Upper lobe of left lung (tissue), 6 donors: ENCODE data around the gene PAQR7. TPM values are rescaled to one million over a fixed set of nuclear protein-coding genes. Genes with fewer than 3 reads are reported as not detected.

Experiments used
- ATAC-seq, 2 donors: fragments of 200-7000 bp; cut with Tn5 transposase; one replicate each; pipeline ENCODE4 v1.9.1; 2022; ENCODE audit warnings: mild to moderate bottlenecking in 2 of 2, moderate library complexity in 2 of 2; ENCODE audit not compliant: low FRiP score in 2 of 2
- DNase-seq, 2 donors: peaks; one replicate each; pipeline ENCODE4 v3.0.0-alpha.2; 2019 to 2020
- H3K27ac ChIP-seq, 4 donors: fragments of 200-600 bp; sonication (generic); one replicate each; pipeline ENCODE4 v1.5.1; 2016 to 2019
- H3K27me3 ChIP-seq, 4 donors: fragments of 200-600 bp; sonication (generic); one replicate each; pipeline ENCODE4 v1.5.1; 2017 to 2019
- H3K36me3 ChIP-seq, 4 donors: fragments of 200-600 bp; sonication (generic); one replicate each; pipeline ENCODE4 v1.5.1; 2016 to 2019
- H3K4me1 ChIP-seq, 4 donors: fragments of 200-600 bp; sonication (generic); one replicate each; pipeline ENCODE4 v1.5.1; 2018 to 2019
- H3K4me3 ChIP-seq, 4 donors: fragments of 200-600 bp; sonication (generic); one replicate each; pipeline ENCODE4 v1.5.1; 2017 to 2019; ENCODE audit warnings: mild to moderate bottlenecking in 2 of 4, moderate library complexity in 1 of 4
- H3K9me3 ChIP-seq, 4 donors: fragments of 200-600 bp; sonication (generic); one replicate each; pipeline ENCODE4 v1.5.1; 2018 to 2019
- CTCF ChIP-seq, 6 experiments: fragments of 450-650 bp in 4 of 6; fragments of 200-600 bp in 2 of 6; sonication (generic) in 2 of 6; IDR thresholded peaks; one replicate each; pipeline ENCODE4 v1.5.1; 2016 to 2019; ENCODE audit warnings: antibody characterized with exemption in 6 of 6
- EP300 ChIP-seq, 4 donors: sonication (generic); formaldehyde crosslinking; IDR thresholded peaks; one replicate each; pipeline ENCODE4 v1.5.1; 2017; ENCODE audit warnings: antibody characterized with exemption in 4 of 4, control low read depth in 2 of 4
- POLR2A ChIP-seq, 4 donors: fragments of 450-650 bp; IDR thresholded peaks; one replicate each; pipeline ENCODE4 v1.5.1; 2016 to 2017; ENCODE audit warnings: antibody characterized with exemption in 4 of 4, mild to moderate bottlenecking in 2 of 4
- POLR2AphosphoS5 ChIP-seq, 2 donors: sonication (generic); formaldehyde crosslinking; IDR thresholded peaks; one replicate each; pipeline ENCODE4 v1.5.1; 2017; ENCODE audit warnings: antibody characterized with exemption in 2 of 2
- WGBS, 2 donors: methylation state at CpG; one replicate each; pipeline ENCODE4 v1.1.5; 2017 to 2018; 5-methylcytosine and 5-hydroxymethylcytosine counted together
- total RNA-seq, 6 donors: library from RNA; depleted of rRNA in 4 of 6; stranded (reverse); fragments of >200 nt in 4 of 6; gene quantifications; one replicate each; pipeline versions ENCODE4 v1.1.0 to v1.2.1, GENCODE V29; 2016 to 2021
- donor health status: DM: no; HTN: no; CAD: no; lungs with moderate emphysema.
- donor health status: DM: no; HTN: yes; CAD: no; lungs with severe emphysema.

Gene PAQR7
- total RNA-seq, 6 donors from 2014 or later: 1.9 to 9.6 (median 7.0) TPM

- peaks cover 0 to 2% (median 0%) of the 10 kb centered on the region in 4 donors for H3K4me1 ChIP-seq
- DNase-seq: no peak
- no peak overlapping the region for H3K4me3 ChIP-seq
- H3K36me3 ChIP-seq: no peaks in the 10 kb centered on the region
- no peak for ATAC-seq
- TF ChIP-seq POLR2AphosphoS5 (IDR thresholded peaks at IDR 0.05) (no peak), EP300 (IDR thresholded peaks at IDR 0.05) (no peak), POLR2A (IDR thresholded peaks at IDR 0.05) (no peak), CTCF (IDR thresholded peaks at IDR 0.05) (no peak)
- no peak overlapping the region for H3K27ac ChIP-seq
- H3K9me3 ChIP-seq: no peaks in the 10 kb centered on the region
- no peaks in the 10 kb centered on the region for H3K27me3 ChIP-seq
These were observed 37.7 kb upstream of the PAQR7 start for GRCh38 chr1:25913206-25913605.

GRCh38 chr1:25912076-25912831, 36.7 kb upstream of the PAQR7 start:
- no peak for ATAC-seq
- TF ChIP-seq POLR2AphosphoS5 (IDR thresholded peaks at IDR 0.05) (no peak), POLR2A (IDR thresholded peaks at IDR 0.05) (no peak), EP300 (IDR thresholded peaks at IDR 0.05) (no peak), CTCF (IDR thresholded peaks at IDR 0.05) (no peak)
- 88 to 92% methylated on average over 5 of the region's 5 CpGs for WGBS, 2 donors
- Histone ChIP-seq H3K4me3 (no peak overlapping the region), H3K27ac (no peak overlapping the region), H3K27me3 (no peaks in the 10 kb centered on the region), H3K9me3 (no peaks in the 10 kb centered on the region), H3K4me1 (peaks cover 0 to under 1% (median 0%) of the 10 kb centered on the region in 4 donors), H3K36me3 (no peaks in the 10 kb centered on the region)
- DNase-seq: no peak

DNA sequence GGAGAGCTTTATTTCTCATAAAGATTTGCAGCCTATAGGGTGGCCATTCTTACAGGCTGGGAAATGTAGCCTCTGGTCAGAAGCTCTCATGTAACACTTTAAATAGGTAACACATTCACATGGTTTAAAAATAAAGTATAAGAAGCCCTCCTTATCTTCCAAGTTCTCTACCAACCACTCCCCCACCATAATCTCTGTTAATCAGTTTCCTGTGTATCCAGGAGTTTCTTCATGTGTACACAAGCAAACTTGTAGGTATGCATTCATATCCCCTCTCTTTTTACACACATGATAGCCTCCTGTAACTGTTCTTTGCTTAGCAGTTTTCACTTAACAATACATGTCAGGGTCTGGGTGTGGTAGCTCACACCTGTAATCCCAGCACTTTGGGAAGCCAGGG, 35.7 kb upstream of the PAQR7 start:
- no peak overlapping the region for H3K27ac ChIP-seq
- no peak overlapping the region for H3K4me3 ChIP-seq
- H3K36me3 ChIP-seq: no peaks in the 10 kb centered on the region
- TF ChIP-seq POLR2AphosphoS5 (IDR thresholded peaks at IDR 0.05) (no peak), CTCF (IDR thresholded peaks at IDR 0.05) (no peak), EP300 (IDR thresholded peaks at IDR 0.05) (no peak), POLR2A (IDR thresholded peaks at IDR 0.05) (no peak)
- H3K27me3 ChIP-seq: no peaks in the 10 kb centered on the region
- no peak for ATAC-seq
- peaks cover 4 to 11% (median 9%) of the 10 kb centered on the region in 4 donors for H3K4me1 ChIP-seq
- no peaks in the 10 kb centered on the region for H3K9me3 ChIP-seq
- no peak for DNase-seq

DNA sequence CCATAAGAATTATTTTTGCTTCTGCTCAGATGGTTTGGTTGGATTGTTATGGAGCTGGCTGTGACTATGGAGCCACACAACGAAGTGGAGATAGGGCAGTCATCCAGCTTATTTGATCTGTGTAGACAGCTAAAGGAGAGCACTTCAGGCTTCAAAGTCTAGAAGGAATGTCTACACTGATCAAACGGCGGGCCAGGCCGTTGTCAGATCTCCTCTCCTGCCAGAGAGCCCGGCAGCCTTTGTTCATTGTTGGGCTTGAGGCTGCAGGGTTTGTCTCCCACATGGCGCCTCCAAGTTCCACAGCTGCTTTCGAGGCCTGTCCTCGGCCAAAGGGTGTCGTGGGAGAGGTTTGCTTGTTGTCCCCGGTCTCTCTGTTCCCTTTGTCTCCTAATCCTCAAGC, 33.5 kb upstream of the PAQR7 start:
- Histone ChIP-seq H3K9me3 (no peaks in the 10 kb centered on the region), H3K4me3 (no peak overlapping the region), H3K4me1 (peaks cover 4 to 29% (median 24%) of the 10 kb centered on the region in 4 donors), H3K27me3 (no peaks in the 10 kb centered on the region), H3K36me3 (no peaks in the 10 kb centered on the region), H3K27ac (no peak overlapping the region)
- WGBS, 2 donors: 53 to 58% methylated on average over 9 to 10 of the region's 10 CpGs
- ATAC-seq (no peak), DNase-seq (no peak)
- TF ChIP-seq POLR2AphosphoS5 (IDR thresholded peaks at IDR 0.05) (no peak), POLR2A (IDR thresholded peaks at IDR 0.05) (no peak), CTCF (IDR thresholded peaks at IDR 0.05) (no peak), EP300 (IDR thresholded peaks at IDR 0.05) (no peak)

- 86 to 88% methylated on average over 1 of the region's 1 CpG for WGBS, 2 donors
- no peak for ATAC-seq
- no peak overlapping the region for H3K4me3 ChIP-seq
- DNase-seq: no peak
- no peaks in the 10 kb centered on the region for H3K9me3 ChIP-seq
- no peak overlapping the region for H3K27ac ChIP-seq
- H3K36me3 ChIP-seq: no peaks in the 10 kb centered on the region
- H3K4me1 ChIP-seq: peaks cover 4 to 31% (median 24%) of the 10 kb centered on the region in 4 donors
- no peaks in the 10 kb centered on the region for H3K27me3 ChIP-seq
- TF ChIP-seq POLR2A (IDR thresholded peaks at IDR 0.05) (no peak), POLR2AphosphoS5 (IDR thresholded peaks at IDR 0.05) (no peak), EP300 (IDR thresholded peaks at IDR 0.05) (no peak), CTCF (IDR thresholded peaks at IDR 0.05) (no peak)
These were observed 32.7 kb upstream of the PAQR7 start for GRCh38 chr1:25908161-25908560.
